SK-N-SH treated with all-trans-retinoic acid at 6 μM for 48 hours (cell line): ENCODE results near the gene DCN.

Experiments used
- ATAC-seq: fragments of 200-7000 bp; cut with Tn5 transposase; 3 replicates; pipeline ENCODE4 v1.9.1; 2020; ENCODE audit warnings: mild to moderate bottlenecking, moderate library complexity
- ARNTL ChIP-seq: fragments of 450-650 bp; formaldehyde crosslinking; IDR thresholded peaks from 2 replicates; pipeline ENCODE4 v1.5.0; 2020; ENCODE audit warnings: low read depth, mild to moderate bottlenecking, moderate library complexity, borderline replicate concordance
- BACH2 ChIP-seq: fragments of 250-450 bp; sonication (Bioruptor Pico); IDR thresholded peaks from 2 replicates; pipeline ENCODE4 v1.9.0; 2021; ENCODE audit warnings: mild to moderate bottlenecking, borderline replicate concordance
- CREB5 ChIP-seq: fragments of 250-450 bp; sonication (Bioruptor Pico); IDR thresholded peaks from 2 replicates; pipeline ENCODE4 v1.5.1; 2020; ENCODE audit warnings: low read depth, mild to moderate bottlenecking, moderate library complexity
- CSDC2 ChIP-seq: fragments of 250-450 bp; sonication (Bioruptor Pico); IDR thresholded peaks from 2 replicates; pipeline ENCODE4 v1.5.0; 2020; ENCODE audit warnings: mild to moderate bottlenecking, moderate library complexity
- CSRNP3 ChIP-seq: fragments of 250-450 bp; sonication (Bioruptor Pico); IDR thresholded peaks from 2 replicates; pipeline ENCODE4 v1.5.1; 2021; ENCODE audit warnings: mild to moderate bottlenecking, moderate library complexity
- ESRRG ChIP-seq: fragments of 250-450 bp; sonication (Bioruptor Pico); IDR thresholded peaks from 2 replicates; pipeline ENCODE4 v1.6.1; 2021; ENCODE audit warnings: mild to moderate bottlenecking
- GLIS3 ChIP-seq: fragments of 250-450 bp; sonication (Bioruptor Pico); IDR thresholded peaks from 2 replicates; pipeline ENCODE4 v1.5.0; 2020; ENCODE audit warnings: mild to moderate bottlenecking, moderate library complexity
- ISL1 ChIP-seq: fragments of 250-450 bp; sonication (Bioruptor Pico); IDR thresholded peaks from 2 replicates; pipeline ENCODE4 v2.1.2; 2022; ENCODE audit warnings: mild to moderate bottlenecking, moderate library complexity
- OSR1 ChIP-seq: fragments of 250-450 bp; sonication (Bioruptor Pico); IDR thresholded peaks from 2 replicates; pipeline ENCODE4 v1.8.0; 2022; ENCODE audit warnings: moderate library complexity, mild to moderate bottlenecking, inconsistent platforms
- PPARA ChIP-seq: fragments of 250-450 bp; sonication (Bioruptor Pico); IDR thresholded peaks from 2 replicates; pipeline ENCODE4 v1.5.0; 2020; ENCODE audit warnings: mild to moderate bottlenecking, borderline replicate concordance
- RARB ChIP-seq: fragments of 250-450 bp; sonication (Bioruptor Pico); IDR thresholded peaks from 2 replicates; pipeline ENCODE4 v1.8.0; 2021; ENCODE audit warnings: mild to moderate bottlenecking, moderate library complexity
- SNAI2 ChIP-seq: fragments of 250-450 bp; sonication (Bioruptor Pico); IDR thresholded peaks from 2 replicates; pipeline ENCODE4 v1.5.0; 2020; ENCODE audit warnings: mild to moderate bottlenecking, moderate library complexity
- TCF4 ChIP-seq: fragments of 250-450 bp; sonication (Bioruptor Pico); IDR thresholded peaks from 2 replicates; pipeline ENCODE4 v1.8.0; 2021; ENCODE audit warnings: mild to moderate bottlenecking, moderate library complexity, borderline replicate concordance
- TOX ChIP-seq: fragments of 250-450 bp; sonication (Bioruptor Pico); IDR thresholded peaks from 2 replicates; pipeline ENCODE4 v1.8.0; 2021; ENCODE audit warnings: mild to moderate bottlenecking, moderate library complexity, borderline replicate concordance
- ZFP3 ChIP-seq: fragments of 250-450 bp; sonication (Bioruptor Pico); IDR thresholded peaks from 2 replicates; pipeline ENCODE4 v1.5.0; 2020; ENCODE audit warnings: mild to moderate bottlenecking, moderate library complexity
- ZFP30 ChIP-seq: fragments of 450-650 bp; formaldehyde crosslinking; IDR thresholded peaks from 2 replicates; pipeline ENCODE4 v1.5.0; 2022; ENCODE audit warnings: mild to moderate bottlenecking, moderate library complexity
- ZNF8 ChIP-seq: fragments of 450-650 bp; formaldehyde crosslinking; IDR thresholded peaks from 2 replicates; pipeline ENCODE4 v1.5.0; 2020; ENCODE audit warnings: mild to moderate bottlenecking, moderate library complexity
- TF ChIP-seq, protein P1 (sequence below): fragments of 250-450 bp; sonication (Bioruptor Pico); IDR thresholded peaks from 2 replicates; pipeline ENCODE4 v1.5.0; 2020; ENCODE audit warnings: mild to moderate bottlenecking, moderate library complexity
- TF ChIP-seq, protein P2 (sequence below): fragments of 250-450 bp; sonication (Bioruptor Pico); IDR thresholded peaks from 2 replicates; pipeline ENCODE4 v1.8.0; 2020; ENCODE audit warnings: mild to moderate bottlenecking, moderate library complexity, borderline replicate concordance

Gene DCN

DNA sequence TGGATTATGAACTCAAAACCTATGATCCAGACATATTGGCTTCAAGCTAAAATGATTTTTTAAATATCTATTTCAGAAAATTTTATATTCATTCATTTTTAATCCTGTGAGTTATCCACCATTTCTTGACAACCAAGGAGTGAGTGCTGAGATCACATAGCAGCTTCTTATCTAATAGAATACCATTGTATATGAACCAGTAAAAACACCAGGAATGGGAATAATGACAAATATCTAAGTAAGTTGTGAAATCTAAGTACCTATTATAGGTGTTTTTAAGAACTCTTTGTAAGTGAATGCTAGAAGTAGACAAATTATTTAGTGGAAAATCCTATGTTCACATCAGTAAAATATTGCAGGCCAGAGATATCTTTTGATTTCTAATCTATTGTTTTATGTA lies 79.5 kb downstream of the DCN start:
- TF ChIP-seq ZFP30 (CRISPR knock-in tag), result no peak
- no peak for TF ChIP-seq TCF4 (CRISPR knock-in tag)
- no peak for TF ChIP-seq ARNTL
- TF ChIP-seq, protein P1, sequence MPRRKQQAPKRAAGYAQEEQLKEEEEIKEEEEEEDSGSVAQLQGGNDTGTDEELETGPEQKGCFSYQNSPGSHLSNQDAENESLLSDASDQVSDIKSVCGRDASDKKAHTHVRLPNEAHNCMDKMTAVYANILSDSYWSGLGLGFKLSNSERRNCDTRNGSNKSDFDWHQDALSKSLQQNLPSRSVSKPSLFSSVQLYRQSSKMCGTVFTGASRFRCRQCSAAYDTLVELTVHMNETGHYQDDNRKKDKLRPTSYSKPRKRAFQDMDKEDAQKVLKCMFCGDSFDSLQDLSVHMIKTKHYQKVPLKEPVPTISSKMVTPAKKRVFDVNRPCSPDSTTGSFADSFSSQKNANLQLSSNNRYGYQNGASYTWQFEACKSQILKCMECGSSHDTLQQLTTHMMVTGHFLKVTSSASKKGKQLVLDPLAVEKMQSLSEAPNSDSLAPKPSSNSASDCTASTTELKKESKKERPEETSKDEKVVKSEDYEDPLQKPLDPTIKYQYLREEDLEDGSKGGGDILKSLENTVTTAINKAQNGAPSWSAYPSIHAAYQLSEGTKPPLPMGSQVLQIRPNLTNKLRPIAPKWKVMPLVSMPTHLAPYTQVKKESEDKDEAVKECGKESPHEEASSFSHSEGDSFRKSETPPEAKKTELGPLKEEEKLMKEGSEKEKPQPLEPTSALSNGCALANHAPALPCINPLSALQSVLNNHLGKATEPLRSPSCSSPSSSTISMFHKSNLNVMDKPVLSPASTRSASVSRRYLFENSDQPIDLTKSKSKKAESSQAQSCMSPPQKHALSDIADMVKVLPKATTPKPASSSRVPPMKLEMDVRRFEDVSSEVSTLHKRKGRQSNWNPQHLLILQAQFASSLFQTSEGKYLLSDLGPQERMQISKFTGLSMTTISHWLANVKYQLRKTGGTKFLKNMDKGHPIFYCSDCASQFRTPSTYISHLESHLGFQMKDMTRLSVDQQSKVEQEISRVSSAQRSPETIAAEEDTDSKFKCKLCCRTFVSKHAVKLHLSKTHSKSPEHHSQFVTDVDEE (CRISPR knock-in tag), result no peak
- no peak for TF ChIP-seq CREB5 (CRISPR knock-in tag)
- TF ChIP-seq, protein P2, sequence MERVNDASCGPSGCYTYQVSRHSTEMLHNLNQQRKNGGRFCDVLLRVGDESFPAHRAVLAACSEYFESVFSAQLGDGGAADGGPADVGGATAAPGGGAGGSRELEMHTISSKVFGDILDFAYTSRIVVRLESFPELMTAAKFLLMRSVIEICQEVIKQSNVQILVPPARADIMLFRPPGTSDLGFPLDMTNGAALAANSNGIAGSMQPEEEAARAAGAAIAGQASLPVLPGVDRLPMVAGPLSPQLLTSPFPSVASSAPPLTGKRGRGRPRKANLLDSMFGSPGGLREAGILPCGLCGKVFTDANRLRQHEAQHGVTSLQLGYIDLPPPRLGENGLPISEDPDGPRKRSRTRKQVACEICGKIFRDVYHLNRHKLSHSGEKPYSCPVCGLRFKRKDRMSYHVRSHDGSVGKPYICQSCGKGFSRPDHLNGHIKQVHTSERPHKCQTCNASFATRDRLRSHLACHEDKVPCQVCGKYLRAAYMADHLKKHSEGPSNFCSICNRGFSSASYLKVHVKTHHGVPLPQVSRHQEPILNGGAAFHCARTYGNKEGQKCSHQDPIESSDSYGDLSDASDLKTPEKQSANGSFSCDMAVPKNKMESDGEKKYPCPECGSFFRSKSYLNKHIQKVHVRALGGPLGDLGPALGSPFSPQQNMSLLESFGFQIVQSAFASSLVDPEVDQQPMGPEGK (CRISPR knock-in tag), result no peak
- TF ChIP-seq PPARA (CRISPR knock-in tag), result no peak
- no peak for TF ChIP-seq SNAI2
- no peak for TF ChIP-seq ISL1
- ATAC-seq, result no peak

GRCh38 chr12:91100906-91101305 lies 81.7 kb downstream of the DCN start:
- no peak for TF ChIP-seq SNAI2
- TF ChIP-seq, protein P2 (CRISPR knock-in tag), result no peak
- no peak for TF ChIP-seq TOX (CRISPR knock-in tag)
- no peak for TF ChIP-seq ISL1
- no peak for TF ChIP-seq ARNTL
- no peak for TF ChIP-seq CSRNP3
- no peak for TF ChIP-seq TCF4 (CRISPR knock-in tag)
- TF ChIP-seq BACH2, result no peak
- TF ChIP-seq ZNF8 (CRISPR knock-in tag), result no peak
- no peak for TF ChIP-seq CSDC2 (CRISPR knock-in tag)
- TF ChIP-seq OSR1, result no peak
- no peak for TF ChIP-seq ZFP3 (CRISPR knock-in tag)
- TF ChIP-seq CREB5 (CRISPR knock-in tag), result no peak
- TF ChIP-seq ESRRG (CRISPR knock-in tag), result no peak
- TF ChIP-seq RARB, result no peak
- TF ChIP-seq ZFP30 (CRISPR knock-in tag), result no peak
- no peak for TF ChIP-seq PPARA (CRISPR knock-in tag)
- TF ChIP-seq GLIS3 (CRISPR knock-in tag), result no peak
- TF ChIP-seq, protein P1 (CRISPR knock-in tag), result no peak
- ATAC-seq, result no peak
